SU-DHL-6 (cell line): ENCODE data around the gene COX6B2.
A peak's percentile ranks its signal among the peaks of the same experiment; 100 is the strongest.

ENCODE experiments used
- H2AFZ ChIP-seq: fragments of 200-600 bp; sonication (generic); 2 replicates; pipeline ENCODE4 v1.6.1; 2014; ENCODE audit warnings: low read depth, mild to moderate bottlenecking, moderate library complexity, mixed read lengths, antibody characterized with exemption, low read length; ENCODE audit not compliant: severe bottlenecking
- H3F3A ChIP-seq: fragments of 200-600 bp; shearing (Covaris generic); 2 replicates; pipeline ENCODE4 v1.6.0; 2016; ENCODE audit warnings: antibody characterized with exemption, mild to moderate bottlenecking; ENCODE audit not compliant: insufficient read depth
- H3K27ac ChIP-seq: fragments of 200-600 bp; sonication (generic); 2 replicates; pipeline ENCODE4 v1.5.1; 2016; ENCODE audit warnings: low read depth, mild to moderate bottlenecking, low read length, moderate library complexity, mixed read lengths
- H3K27me3 ChIP-seq: fragments of 200-600 bp; sonication (generic), shearing (Covaris generic); 2 replicates; pipeline ENCODE4 v1.6.0; 2014; ENCODE audit warnings: mild to moderate bottlenecking, low read length
- H3K36me3 ChIP-seq: fragments of 200-600 bp; sonication (generic); 2 replicates; pipeline ENCODE4 v1.6.1; 2014; ENCODE audit warnings: mild to moderate bottlenecking, low read length, mixed read lengths
- H3K4me2 ChIP-seq: fragments of 300-600, 200-600 bp; shearing (Covaris generic), sonication (generic); 2 replicates; pipeline ENCODE4 v1.6.0; 2014; ENCODE audit warnings: low read length, low read depth, mild to moderate bottlenecking; ENCODE audit not compliant: poor library complexity, severe bottlenecking
- H3K4me3 ChIP-seq: fragments of 200-600 bp; sonication (generic); 2 replicates; pipeline ENCODE4 v1.5.1; 2014; ENCODE audit warnings: antibody characterized with exemption, low read length, mild to moderate bottlenecking, mixed read lengths; ENCODE audit not compliant: insufficient read depth, poor library complexity, severe bottlenecking
- H3K79me2 ChIP-seq: fragments of 200-600 bp; sonication (generic); 2 replicates; pipeline ENCODE4 v1.6.1; 2014; ENCODE audit warnings: mild to moderate bottlenecking, low read length, moderate library complexity; ENCODE audit not compliant: insufficient read depth
- H3K9ac ChIP-seq: fragments of 200-600 bp; sonication (generic); 2 replicates; pipeline ENCODE4 v1.7.0; 2014; ENCODE audit warnings: mild to moderate bottlenecking, low read length
- H3K9me2 ChIP-seq: fragments of 200-600 bp; sonication (generic); replicated peaks from 2 replicates; pipeline ENCODE4 v1.6.1; 2014; ENCODE audit warnings: low read length; ENCODE audit not compliant: insufficient read depth
- H3K9me3 ChIP-seq: fragments of 200-600 bp; sonication (generic); 2 replicates; pipeline ENCODE4 v1.6.1; 2014; ENCODE audit warnings: low read length, mixed read lengths; ENCODE audit not compliant: insufficient read depth
- H4K20me1 ChIP-seq: fragments of 200-600 bp; sonication (generic); 2 replicates; pipeline ENCODE4 v1.6.1; 2014; ENCODE audit warnings: low read depth, mild to moderate bottlenecking, antibody characterized with exemption, low read length, moderate library complexity, mixed read lengths
- CTCF ChIP-seq: fragments of 200-600 bp; sonication (generic); IDR thresholded peaks from one replicate; pipeline ENCODE4 v1.5.1; 2017; ENCODE audit warnings: antibody characterized with exemption, mild to moderate bottlenecking, low read length, moderate library complexity; ENCODE audit not compliant: insufficient read depth, poor library complexity, severe bottlenecking
- EZH2phosphoT487 ChIP-seq: fragments of 200-600 bp; sonication (generic), shearing (Covaris generic); conservative IDR thresholded peaks from 2 replicates; pipeline ENCODE4 v1.6.1; 2018; ENCODE audit warnings: mild to moderate bottlenecking, antibody characterized with exemption, low read length, moderate library complexity, mixed read lengths

COX6B2 gene

GRCh38 chr19:55387736-55388497, 33.4 kb upstream of the COX6B2 start:
- Histone ChIP-seq H3K4me3 (peak overlapping the region; percentile 90), H3K4me2 (peak overlapping the region; percentile 92), H3K79me2 (peaks cover 21% of the 10 kb centered on the region), H3K9ac (peak overlapping the region; percentile 98), H2AFZ (no peak overlapping the region), H3K9me2 (no peaks in the 10 kb centered on the region), H3K27ac (no peak overlapping the region), H3F3A (peaks cover 56% of the 10 kb centered on the region), H3K9me3 (no peaks in the 10 kb centered on the region), H4K20me1 (peaks cover 26% of the 10 kb centered on the region), H3K36me3 (peaks cover 31% of the 10 kb centered on the region), H3K27me3 (no peaks in the 10 kb centered on the region)
- TF ChIP-seq EZH2phosphoT487, result no peak
- TF ChIP-seq CTCF, result no peak

- H3K27ac ChIP-seq, result peak overlapping the region; percentile 60
Measured at GRCh38 chr19:55386493-55386971, 32.0 kb upstream of the COX6B2 start.

GRCh38 chr19:55385724-55386492, 31.4 kb upstream of the COX6B2 start, which contains the start of gene RPL28:
RPL28 (plus strand) TSS chr19:55385932; CDS start chr19:55386358, 426 bp downstream.
- Histone ChIP-seq H3K9me3 (no peaks in the 10 kb centered on the region), H3K4me2 (peak within 1 kb of the TSS; percentile 92), H3K9ac (peak within 1 kb of the TSS; percentile 98), H3K36me3 (peaks cover 31% of the 10 kb centered on the region), H2AFZ (peak within 1 kb of the TSS; percentile 82), H3K4me3 (peak within 1 kb of the TSS; percentile 90), H3K27me3 (no peaks in the 10 kb centered on the region), H3K9me2 (no peaks in the 10 kb centered on the region), H3K79me2 (peaks cover 21% of the 10 kb centered on the region), H4K20me1 (peaks cover 26% of the 10 kb centered on the region), H3K27ac (peak within 1 kb of the TSS; percentile 85), H3F3A (peaks cover 43% of the 10 kb centered on the region)
- TF ChIP-seq EZH2phosphoT487 (no peak), CTCF (no peak)

More at GRCh38 chr19:55386493-55386971, 32.0 kb upstream of the COX6B2 start:
- Histone ChIP-seq H3K9me3 (no peaks in the 10 kb centered on the region), H3K79me2 (peaks cover 21% of the 10 kb centered on the region), H3K4me3 (peak overlapping the region; percentile 90), H4K20me1 (peaks cover 26% of the 10 kb centered on the region), H2AFZ (no peak overlapping the region), H3K4me2 (peak overlapping the region; percentile 92), H3K9ac (peak overlapping the region; percentile 98), H3K9me2 (no peaks in the 10 kb centered on the region), H3K36me3 (peaks cover 31% of the 10 kb centered on the region), H3F3A (peaks cover 49% of the 10 kb centered on the region), H3K27me3 (no peaks in the 10 kb centered on the region)
- TF ChIP-seq CTCF (no peak), EZH2phosphoT487 (no peak)
